Tibial artery (tissue), 4 donors: ENCODE measurements around the gene NECAP2.

ENCODE experiments used
- DNase-seq, 2 donors: peaks; one replicate each; pipeline ENCODE4 v3.0.0-alpha.2; 2019
- H3K27ac ChIP-seq, 2 donors: fragments of 200-600 bp; sonication (generic) in 1 of 2; 1 replicate in 1 of 2; 2 replicates in 1 of 2; pipeline ENCODE4 v1.5.1; 2018 to 2019; ENCODE audit warnings: mild to moderate bottlenecking in 1 of 2
- H3K27me3 ChIP-seq, 2 donors: fragments of 200-600 bp; sonication (generic) in 1 of 2; one replicate each; pipeline versions ENCODE4 v1.5.1 to v1.6.0; 2016 to 2019
- H3K36me3 ChIP-seq, 3 donors: fragments of 200-600 bp; sonication (generic) in 2 of 3; one replicate each; pipeline ENCODE4 v1.5.1; 2016 to 2019; ENCODE audit warnings: mild to moderate bottlenecking in 2 of 3
- H3K4me1 ChIP-seq, 4 donors: fragments of 200-600 bp; sonication (generic) in 2 of 4; 1 replicate in 3 of 4; 2 replicates in 1 of 4; pipeline ENCODE4 v1.5.1; 2016 to 2019
- H3K4me3 ChIP-seq, 2 donors: fragments of 200-600 bp; sonication (generic) in 1 of 2; 1 replicate in 1 of 2; 2 replicates in 1 of 2; pipeline ENCODE4 v1.5.1; 2018 to 2019; ENCODE audit warnings: mild to moderate bottlenecking in 2 of 2
- H3K9me3 ChIP-seq, 3 donors: fragments of 200-600 bp; sonication (generic) in 1 of 3; one replicate each; pipeline ENCODE4 v1.5.1; 2016 to 2019
- CTCF ChIP-seq, 2 experiments: fragments of 200-600 bp in 1 of 2; fragments of 450-650 bp in 1 of 2; IDR thresholded peaks; one replicate each; pipeline ENCODE4 v1.5.1; 2017 to 2019; ENCODE audit warnings: antibody characterized with exemption in 2 of 2, mild to moderate bottlenecking in 1 of 2, moderate library complexity in 1 of 2
- intact Hi-C: fragments of 100-400 bp; cut with DNase I; formaldehyde crosslinking; loops from one replicate; pipeline ENCODE4 v1.15.0; 2023; ENCODE audit warnings: low total_unique reads

NECAP2 gene

GRCh38 chr1:16440131-16440469 is 424 bp upstream of the NECAP2 start:
- DNase-seq: no peak
- peaks cover 4 to 33% (median 18%) of the 10 kb centered on the region in 4 donors for H3K4me1 ChIP-seq
- intact Hi-C loops: no loop called here
- H3K27me3 ChIP-seq: no peaks in the 10 kb centered on the region
- no peaks in the 10 kb centered on the region for H3K9me3 ChIP-seq
- peak overlapping the region; percentile 79 to 95 for H3K4me3 ChIP-seq
- H3K27ac ChIP-seq: peak overlapping the region; percentile 78 to 79
- H3K36me3 ChIP-seq: peaks cover 2 to 18% (median 18%) of the 10 kb centered on the region in 3 donors
- no peak for TF ChIP-seq CTCF (IDR thresholded peaks at IDR 0.05)

GRCh38 chr1:16441282-16441665 is 750 bp downstream of the NECAP2 start:
- H3K4me3 ChIP-seq: peak overlapping the region; percentile 79 to 95
- intact Hi-C loops: no loop called here
- no peak for TF ChIP-seq CTCF (IDR thresholded peaks at IDR 0.05)
- H3K27me3 ChIP-seq: no peaks in the 10 kb centered on the region
- H3K36me3 ChIP-seq: peaks cover 12 to 30% (median 23%) of the 10 kb centered on the region in 3 donors
- DNase-seq: no peak
- peak overlapping the region; percentile 78 to 79 for H3K27ac ChIP-seq
- no peaks in the 10 kb centered on the region for H3K9me3 ChIP-seq
- peaks cover 4 to 33% (median 18%) of the 10 kb centered on the region in 4 donors for H3K4me1 ChIP-seq

- Histone ChIP-seq H3K27me3 (no peaks in the 10 kb centered on the region), H3K27ac (no peak overlapping the region), H3K36me3 (peaks cover 12 to 40% (median 23%) of the 10 kb centered on the region in 3 donors), H3K9me3 (no peaks in the 10 kb centered on the region), H3K4me1 (peaks cover 4 to 33% (median 18%) of the 10 kb centered on the region in 4 donors), H3K4me3 (no peak overlapping the region)
- intact Hi-C loops: no loop called here
- no peak for TF ChIP-seq CTCF (IDR thresholded peaks at IDR 0.05)
- DNase-seq: peak in 1 of 2 donors; percentile 27
Measured at GRCh38 chr1:16442265-16442664, 1.7 kb downstream of the NECAP2 start.

GRCh38 chr1:16442941-16443340 is 2.4 kb downstream of the NECAP2 start:
- H3K4me3 ChIP-seq: no peak overlapping the region
- peaks cover 4 to 33% (median 18%) of the 10 kb centered on the region in 4 donors for H3K4me1 ChIP-seq
- DNase-seq: no peak
- H3K36me3 ChIP-seq: peaks cover 17 to 47% (median 28%) of the 10 kb centered on the region in 3 donors
- no peaks in the 10 kb centered on the region for H3K27me3 ChIP-seq
- TF ChIP-seq CTCF (IDR thresholded peaks at IDR 0.05): no peak
- H3K27ac ChIP-seq: no peak overlapping the region
- intact Hi-C loops: no loop called here
- no peaks in the 10 kb centered on the region for H3K9me3 ChIP-seq

- no peak for TF ChIP-seq CTCF (IDR thresholded peaks at IDR 0.05)
- Histone ChIP-seq H3K4me1 (peaks cover 4 to 33% (median 18%) of the 10 kb centered on the region in 4 donors), H3K27ac (no peak overlapping the region), H3K4me3 (no peak overlapping the region), H3K36me3 (peaks cover 25 to 59% (median 40%) of the 10 kb centered on the region in 3 donors), H3K27me3 (no peaks in the 10 kb centered on the region), H3K9me3 (no peaks in the 10 kb centered on the region)
- peak in 1 of 2 donors; percentile 31 for DNase-seq
- intact Hi-C loops: no loop called here
Measured at GRCh38 chr1:16443975-16444770, 3.6 kb downstream of the NECAP2 start.
